ENCODE data around the gene SP3.

- TF ChIP-seq, protein P1, sequence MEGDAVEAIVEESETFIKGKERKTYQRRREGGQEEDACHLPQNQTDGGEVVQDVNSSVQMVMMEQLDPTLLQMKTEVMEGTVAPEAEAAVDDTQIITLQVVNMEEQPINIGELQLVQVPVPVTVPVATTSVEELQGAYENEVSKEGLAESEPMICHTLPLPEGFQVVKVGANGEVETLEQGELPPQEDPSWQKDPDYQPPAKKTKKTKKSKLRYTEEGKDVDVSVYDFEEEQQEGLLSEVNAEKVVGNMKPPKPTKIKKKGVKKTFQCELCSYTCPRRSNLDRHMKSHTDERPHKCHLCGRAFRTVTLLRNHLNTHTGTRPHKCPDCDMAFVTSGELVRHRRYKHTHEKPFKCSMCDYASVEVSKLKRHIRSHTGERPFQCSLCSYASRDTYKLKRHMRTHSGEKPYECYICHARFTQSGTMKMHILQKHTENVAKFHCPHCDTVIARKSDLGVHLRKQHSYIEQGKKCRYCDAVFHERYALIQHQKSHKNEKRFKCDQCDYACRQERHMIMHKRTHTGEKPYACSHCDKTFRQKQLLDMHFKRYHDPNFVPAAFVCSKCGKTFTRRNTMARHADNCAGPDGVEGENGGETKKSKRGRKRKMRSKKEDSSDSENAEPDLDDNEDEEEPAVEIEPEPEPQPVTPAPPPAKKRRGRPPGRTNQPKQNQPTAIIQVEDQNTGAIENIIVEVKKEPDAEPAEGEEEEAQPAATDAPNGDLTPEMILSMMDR (IDR thresholded peaks at IDR 0.05), result no peak
- no peak for TF ChIP-seq POLR2A (IDR thresholded peaks at IDR 0.05)
Observed at GRCh38 chr2:173865971-173866873, 99.0 kb downstream of the SP3 start.
